Left ventricle myocardium inferior (tissue), 1 donor: ENCODE data around the gene ATXN1. TPM values are rescaled to one million over a fixed set of nuclear protein-coding genes. Genes with fewer than 3 reads are reported as not detected.

Source experiments
- DNase-seq: peaks from one replicate; pipeline ENCODE4 v3.0.0-alpha.2; 2020
- H3K27ac ChIP-seq: fragments of 200-600 bp; replicated peaks from 2 replicates; pipeline ENCODE4 v1.8.0; 2021
- H3K27me3 ChIP-seq: fragments of 200-600 bp; 2 replicates; pipeline ENCODE4 v1.8.0; 2021; ENCODE audit warnings: low read depth
- H3K36me3 ChIP-seq: fragments of 200-600 bp; 2 replicates; pipeline ENCODE4 v1.8.0; 2021
- H3K4me1 ChIP-seq: fragments of 200-600 bp; 2 replicates; pipeline ENCODE4 v1.8.0; 2021
- H3K4me3 ChIP-seq: fragments of 200-600 bp; 2 replicates; pipeline ENCODE4 v1.8.0; 2021; ENCODE audit warnings: mild to moderate bottlenecking, moderate library complexity
- H3K9me3 ChIP-seq: fragments of 200-600 bp; replicated peaks from 2 replicates; pipeline ENCODE4 v1.8.0; 2021
- CTCF ChIP-seq: fragments of 200-600 bp; IDR thresholded peaks from 2 replicates; pipeline ENCODE4 v1.8.0; 2021; ENCODE audit warnings: antibody characterized with exemption, mild to moderate bottlenecking, borderline replicate concordance
- intact Hi-C: fragments of 100-400 bp; cut with micrococcal nuclease; formaldehyde crosslinking; loops from one replicate; pipeline ENCODE4 v1.11.0; 2022
- total RNA-seq: library from RNA; stranded (reverse); fragmentation: NEBNext Ultra II Directional; extraction: Animal tissue kit (Norgen Biotek cat#: 25700); gene quantifications from one replicate; pipeline ENCODE4 v1.2.1, GENCODE V29; 2021
- donor health status: DM: no; HTN: yes; CAD: no; lungs with severe emphysema.

The ATXN1 gene
- total RNA-seq, 1 donor from 2014 or later, result 41.5 TPM

GRCh38 chr6:16472349-16473069 lies 288.8 kb downstream of the ATXN1 start:
- H3K9me3 ChIP-seq, result no peaks in the 10 kb centered on the region
- no peak overlapping the region for H3K4me3 ChIP-seq
- H3K36me3 ChIP-seq, result no peaks in the 10 kb centered on the region
- no peak overlapping the region for H3K27ac ChIP-seq
- no peak for DNase-seq
- TF ChIP-seq CTCF, result no peak
- H3K4me1 ChIP-seq, result peaks cover 30% of the 10 kb centered on the region
- intact Hi-C loops, result no loop called here
- H3K27me3 ChIP-seq, result no peaks in the 10 kb centered on the region

- DNase-seq, result no peak
- Histone ChIP-seq H3K9me3 (no peaks in the 10 kb centered on the region), H3K27me3 (no peaks in the 10 kb centered on the region), H3K36me3 (no peaks in the 10 kb centered on the region), H3K27ac (no peak overlapping the region), H3K4me3 (no peak overlapping the region), H3K4me1 (peaks cover 24% of the 10 kb centered on the region)
- TF ChIP-seq CTCF, result no peak
- intact Hi-C loops, result no loop called here
Observed at GRCh38 chr6:16471910-16472297, 289.4 kb downstream of the ATXN1 start.

DNA sequence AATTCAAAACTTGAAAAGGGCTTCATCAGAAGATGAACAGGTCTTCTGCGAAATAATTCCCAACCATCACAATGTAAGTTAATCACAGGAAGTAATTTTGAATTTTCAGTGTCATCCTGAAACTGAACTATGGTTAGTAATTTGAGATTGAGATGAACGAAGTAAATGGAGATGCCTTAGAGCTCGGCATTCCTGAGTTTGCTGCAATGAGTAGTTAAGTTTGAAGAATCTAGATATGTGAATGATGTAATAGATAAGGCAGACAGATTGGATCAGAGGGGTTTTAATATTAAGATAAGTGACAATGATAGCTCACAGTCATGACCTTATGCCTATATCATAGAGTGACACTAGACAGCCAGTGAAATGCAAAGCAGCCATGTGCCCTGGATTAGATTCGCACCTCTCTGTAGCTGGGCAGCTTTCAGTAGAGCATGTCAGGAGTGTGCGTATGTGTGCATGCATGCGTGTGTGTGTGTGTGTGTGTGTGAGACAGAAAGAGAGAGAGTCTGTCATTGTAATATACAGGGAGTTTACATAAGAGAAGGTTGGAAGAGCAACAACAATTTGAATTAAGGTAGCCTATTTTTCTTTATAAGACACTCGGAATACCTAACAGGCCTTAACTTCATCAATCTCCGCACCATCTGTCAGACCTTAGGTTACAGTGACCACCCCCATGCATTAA lies 289.9 kb downstream of the ATXN1 start:
- no peak overlapping the region for H3K27ac ChIP-seq
- no peaks in the 10 kb centered on the region for H3K36me3 ChIP-seq
- intact Hi-C loops, result no loop called here
- H3K9me3 ChIP-seq, result no peaks in the 10 kb centered on the region
- no peak overlapping the region for H3K4me3 ChIP-seq
- H3K27me3 ChIP-seq, result no peaks in the 10 kb centered on the region
- no peak for TF ChIP-seq CTCF
- no peak for DNase-seq
- peaks cover 24% of the 10 kb centered on the region for H3K4me1 ChIP-seq

DNA sequence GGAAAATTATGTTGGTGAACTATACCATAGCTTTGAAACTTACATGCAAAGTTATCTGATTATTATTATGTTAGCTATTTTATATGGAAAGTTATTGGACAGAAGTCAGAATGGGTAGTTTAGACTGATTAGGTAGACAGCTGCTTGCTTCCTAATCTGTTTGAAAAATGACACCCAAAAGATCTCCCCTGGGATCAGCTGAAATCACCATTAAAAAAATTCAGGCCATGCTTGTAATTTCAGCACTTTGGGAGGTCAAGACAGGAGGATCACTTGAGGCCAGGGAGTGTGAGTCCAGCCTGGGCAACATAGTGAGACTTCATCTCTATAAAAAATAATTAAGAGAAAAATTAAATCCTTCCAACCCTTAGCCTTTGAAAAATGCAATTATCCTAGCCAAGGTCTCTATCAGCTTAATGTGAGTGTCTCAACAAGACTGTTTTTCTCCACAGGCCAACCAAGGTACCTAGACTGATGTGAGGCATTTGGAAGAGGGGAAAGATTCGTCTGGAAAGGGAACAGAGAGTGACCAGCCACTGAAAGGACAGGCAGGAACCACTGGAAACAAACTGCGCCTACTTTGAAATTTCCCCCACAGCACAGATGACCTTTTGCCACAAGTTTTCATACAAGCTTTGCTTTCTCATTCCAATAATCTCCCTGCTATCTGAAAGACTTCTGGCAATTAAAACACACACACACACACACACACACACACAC lies 290.6 kb downstream of the ATXN1 start:
- Histone ChIP-seq H3K36me3 (no peaks in the 10 kb centered on the region), H3K4me1 (peaks cover 24% of the 10 kb centered on the region), H3K4me3 (no peak overlapping the region), H3K27me3 (no peaks in the 10 kb centered on the region), H3K9me3 (no peaks in the 10 kb centered on the region), H3K27ac (no peak overlapping the region)
- TF ChIP-seq CTCF, result no peak
- DNase-seq, result no peak
- intact Hi-C loops, result no loop called here

GRCh38 chr6:16468991-16469615 lies 292.2 kb downstream of the ATXN1 start:
- H3K4me1 ChIP-seq, result peaks cover 24% of the 10 kb centered on the region
- H3K27me3 ChIP-seq, result no peaks in the 10 kb centered on the region
- no peak overlapping the region for H3K4me3 ChIP-seq
- no peak for DNase-seq
- intact Hi-C loops, result no loop called here
- no peaks in the 10 kb centered on the region for H3K9me3 ChIP-seq
- TF ChIP-seq CTCF, result no peak
- H3K27ac ChIP-seq, result no peak overlapping the region
- no peaks in the 10 kb centered on the region for H3K36me3 ChIP-seq
